Measurements from ENCODE around the gene SLC25A42. TPM values are rescaled to one million over a fixed set of nuclear protein-coding genes. Genes with fewer than 3 reads are reported as not detected.

Gene SLC25A42
- total RNA-seq, 1 donor from 2014 or later, result 12.7 TPM

DNA sequence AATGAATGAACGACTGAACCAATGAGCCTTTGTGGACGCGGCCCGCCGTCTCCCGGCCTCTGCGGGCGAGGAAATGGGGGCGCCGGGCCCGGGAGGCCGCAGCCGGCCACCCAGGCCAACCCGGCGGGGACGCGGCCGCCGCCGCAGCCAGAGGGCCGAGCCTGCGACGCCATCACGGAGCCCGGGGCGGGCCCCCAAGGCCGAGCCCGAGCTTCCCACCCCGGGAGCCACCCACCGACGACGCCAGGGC lies 30.7 kb upstream of the SLC25A42 start:
- ATAC-seq, result no peak
- no peak for DNase-seq
- no peaks in the 10 kb centered on the region for H3K27me3 ChIP-seq
- peak overlapping the region; percentile 96 for H3K27ac ChIP-seq
- H3K4me3 ChIP-seq, result peak overlapping the region; percentile 88
- TF ChIP-seq CTCF (IDR thresholded peaks at IDR 0.05), result no peak
- H3K9me3 ChIP-seq, result no peaks in the 10 kb centered on the region
- peaks cover 27% of the 10 kb centered on the region for H3K36me3 ChIP-seq
- intact Hi-C loops (cut with DNase I), result no loop called here
- peaks cover 17% of the 10 kb centered on the region for H3K4me1 ChIP-seq

DNA sequence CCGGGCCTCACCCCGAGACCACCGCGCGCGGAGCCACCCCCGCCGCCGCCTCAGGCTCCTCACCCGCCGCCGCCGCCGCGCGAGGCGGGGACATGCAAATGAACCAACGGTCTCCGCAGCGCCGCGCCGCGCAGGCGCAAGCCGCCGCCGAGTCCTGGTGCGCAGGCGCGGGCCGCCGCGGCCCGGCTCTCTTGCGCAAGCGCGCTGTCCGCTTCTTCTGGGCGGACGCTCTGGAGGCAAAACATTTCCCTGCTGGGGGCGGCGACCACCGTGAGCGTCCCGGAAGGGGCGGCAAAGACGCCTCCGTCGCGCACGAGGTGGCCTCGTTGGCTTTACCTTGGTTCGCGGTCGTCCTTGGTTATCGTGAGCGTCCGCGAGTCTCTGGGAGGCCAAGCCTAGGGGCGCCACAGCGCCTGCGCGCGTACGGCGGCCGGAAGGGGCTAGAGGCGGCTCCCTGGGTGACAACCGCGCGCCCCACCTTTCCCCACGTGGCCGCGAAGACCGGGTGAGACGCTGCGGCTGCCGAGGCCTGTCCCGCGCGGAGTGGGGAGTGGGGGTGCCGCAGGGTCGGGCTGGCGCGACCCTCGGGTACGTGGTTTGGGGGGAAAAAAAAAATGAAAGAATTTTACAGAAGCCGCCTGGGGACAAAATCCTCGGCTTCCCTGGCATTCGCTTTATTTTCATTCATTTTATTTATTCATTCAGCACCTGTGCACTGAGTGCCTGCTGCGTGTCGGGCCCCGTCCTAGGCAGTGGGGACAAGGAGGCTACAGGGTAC lies 30.2 kb upstream of the SLC25A42 start, which contains the start of the genes ARMC6 and SUGP2:
ARMC6 (plus strand) TSS at position 178 of the 778 bp plus-strand sequence. CDS start 607 bp downstream, outside the sequence.
SUGP2 (minus strand) TSS at position 92 of the 778 bp plus-strand sequence. CDS start 2,446 bp downstream, outside the sequence.
- H3K4me3 ChIP-seq, result peak within 1 kb of the TSS; percentile 88
- DNase-seq (peak; percentile 94), ATAC-seq (peak; percentile 91)
- intact Hi-C loops (cut with DNase I), result no loop called here
- H3K4me1 ChIP-seq, result peaks cover 17% of the 10 kb centered on the region
- TF ChIP-seq CTCF (IDR thresholded peaks at IDR 0.05), result peak; percentile 14
- peak within 1 kb of the TSS; percentile 96 for H3K27ac ChIP-seq
- no peaks in the 10 kb centered on the region for H3K27me3 ChIP-seq
- peaks cover 22% of the 10 kb centered on the region for H3K36me3 ChIP-seq
- no peaks in the 10 kb centered on the region for H3K9me3 ChIP-seq

GRCh38 chr19:19034204-19034624 lies 29.6 kb upstream of the SLC25A42 start:
- peak overlapping the region; percentile 88 for H3K4me3 ChIP-seq
- intact Hi-C loops (cut with DNase I), result no loop called here
- no peaks in the 10 kb centered on the region for H3K27me3 ChIP-seq
- no peaks in the 10 kb centered on the region for H3K9me3 ChIP-seq
- no peak for TF ChIP-seq CTCF (IDR thresholded peaks at IDR 0.05)
- peak overlapping the region; percentile 96 for H3K27ac ChIP-seq
- H3K36me3 ChIP-seq, result peaks cover 16% of the 10 kb centered on the region
- DNase-seq, result peak; percentile 80
- ATAC-seq, result peak; percentile 68
- peaks cover 17% of the 10 kb centered on the region for H3K4me1 ChIP-seq

DNA sequence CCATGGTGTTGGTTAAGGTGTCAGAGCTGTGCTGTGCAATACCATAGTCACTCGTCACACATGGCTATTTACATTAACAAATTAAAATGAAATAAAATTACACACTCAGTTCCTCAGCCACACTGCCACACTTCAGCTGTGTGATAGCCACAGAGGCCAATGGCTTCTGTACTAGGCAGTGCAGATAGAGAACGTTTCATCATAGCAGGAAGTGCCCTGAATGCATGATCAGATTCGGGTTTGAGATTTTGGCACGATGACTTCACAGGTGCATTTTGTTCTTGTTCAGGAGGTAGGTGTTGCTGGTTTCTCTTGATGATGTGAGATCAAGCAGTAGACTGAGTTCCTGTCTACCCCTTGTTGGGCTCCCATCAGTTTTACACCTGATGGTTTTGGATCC lies 23.9 kb upstream of the SLC25A42 start:
- TF ChIP-seq CTCF (IDR thresholded peaks at IDR 0.05), result no peak
- DNase-seq (no peak), ATAC-seq (no peak)
- intact Hi-C loops (cut with DNase I), result no loop called here
- H3K36me3 ChIP-seq, result peaks cover 17% of the 10 kb centered on the region
- H3K9me3 ChIP-seq, result no peaks in the 10 kb centered on the region
- H3K4me1 ChIP-seq, result peaks cover 4% of the 10 kb centered on the region
- H3K27me3 ChIP-seq, result no peaks in the 10 kb centered on the region
- H3K27ac ChIP-seq, result no peak overlapping the region
- no peak overlapping the region for H3K4me3 ChIP-seq

DNA sequence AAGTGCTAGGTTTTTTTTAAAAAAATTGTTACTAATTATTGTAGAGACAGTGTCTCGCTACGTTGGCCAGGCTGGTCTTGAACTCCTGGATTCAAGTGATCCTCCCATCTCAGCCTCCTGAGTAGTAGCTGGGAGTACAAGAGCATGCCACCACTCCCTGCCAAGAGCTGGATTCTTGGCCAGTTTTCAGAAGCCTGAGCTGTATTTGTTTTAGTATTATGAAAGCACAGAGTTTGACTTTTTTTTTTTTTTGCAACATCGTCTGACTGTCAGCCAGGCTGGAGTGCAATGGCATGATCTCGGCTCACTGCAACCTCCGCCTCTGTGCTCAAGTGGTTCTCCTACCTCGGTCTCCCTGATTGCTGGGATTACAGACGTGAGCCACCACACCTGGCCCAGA lies 23.4 kb upstream of the SLC25A42 start:
- no peak for TF ChIP-seq CTCF (IDR thresholded peaks at IDR 0.05)
- Histone ChIP-seq H3K4me1 (peaks cover 4% of the 10 kb centered on the region), H3K27ac (peak overlapping the region; percentile 67), H3K4me3 (no peak overlapping the region), H3K27me3 (no peaks in the 10 kb centered on the region), H3K9me3 (no peaks in the 10 kb centered on the region), H3K36me3 (peaks cover 22% of the 10 kb centered on the region)
- DNase-seq (peak; percentile 76), ATAC-seq (peak; percentile 78)
- intact Hi-C loops (cut with DNase I), result no loop called here
